ENCODE data around the gene ATG5.

ATG5 gene

DNA sequence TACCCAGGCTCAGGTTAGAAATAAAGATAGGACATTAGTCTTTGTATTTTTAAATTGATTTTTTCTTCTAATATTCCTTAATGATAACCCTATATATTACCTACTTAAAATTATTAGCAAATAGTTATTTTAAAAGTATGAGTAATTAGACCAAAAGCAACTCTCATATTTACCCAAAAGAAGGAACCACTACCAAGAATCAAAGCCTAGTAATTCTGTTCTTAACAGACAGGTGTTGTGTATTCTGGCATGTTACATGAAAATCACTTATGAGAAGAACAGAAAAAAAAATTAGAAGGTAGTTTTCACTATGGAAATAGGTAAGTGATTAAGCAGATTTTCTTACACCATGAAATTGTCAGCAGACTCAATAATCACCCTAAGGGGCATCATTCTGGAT, 105.1 kb downstream of the ATG5 start:
- no peak for DNase-seq (ENCODE audit: low spot score)

DNA sequence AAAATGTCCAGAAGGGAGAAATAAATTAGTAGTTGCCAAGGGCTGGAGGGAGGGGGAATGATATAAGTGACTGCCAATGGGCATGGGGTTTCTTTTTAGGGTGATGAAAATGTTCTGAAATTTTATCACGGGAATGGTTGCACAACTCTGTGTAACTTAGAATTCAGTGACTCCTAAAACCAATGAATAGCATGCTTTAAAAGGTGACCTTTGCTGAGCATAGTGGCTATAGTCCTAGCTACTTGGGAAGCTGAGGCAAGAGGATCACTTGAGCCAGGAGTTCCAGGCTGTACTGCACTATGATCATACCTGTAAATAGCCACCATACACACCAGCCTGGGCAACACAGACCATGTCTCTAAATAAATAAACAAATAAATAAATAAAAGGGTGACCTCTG, 109.0 kb downstream of the ATG5 start:
- DNase-seq (ENCODE audit: low spot score), result no peak

DNA sequence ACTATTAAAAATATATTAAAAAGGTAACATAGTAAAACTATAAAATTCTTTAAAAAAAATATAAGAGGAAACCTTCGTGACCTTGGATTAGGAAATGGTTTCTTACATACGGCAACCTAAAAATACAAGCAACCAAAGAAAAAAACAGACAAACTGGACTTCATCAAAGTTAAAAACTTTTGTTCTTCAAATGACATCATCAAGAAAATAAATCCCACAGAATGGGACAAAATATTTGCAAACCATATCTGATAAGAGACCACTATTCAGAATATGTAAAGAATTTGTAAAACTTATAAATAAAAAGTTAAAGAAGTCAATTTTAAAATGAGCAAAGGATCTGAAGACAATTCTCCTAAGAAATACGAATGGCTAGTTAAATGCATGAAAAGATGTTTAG, 110.0 kb downstream of the ATG5 start:
- no peak for DNase-seq (ENCODE audit: low spot score)

DNA sequence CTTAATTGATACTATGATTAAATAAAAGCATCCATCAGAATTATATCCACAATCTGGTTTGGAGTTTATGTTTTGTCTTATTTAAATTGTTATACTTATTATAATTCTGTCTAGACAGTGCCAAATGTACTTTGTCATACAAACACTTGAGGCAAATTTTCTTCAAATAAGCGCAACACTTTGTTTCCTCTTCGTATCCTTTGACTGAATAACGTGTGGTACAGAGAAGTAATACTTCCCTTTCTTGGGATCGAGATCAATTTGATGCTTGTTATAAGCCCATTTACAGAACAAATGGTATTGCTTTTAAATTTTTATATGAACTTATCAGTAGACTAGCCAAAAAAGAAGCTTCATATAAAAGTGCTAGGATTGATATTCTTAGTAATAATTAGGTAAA, 111.0 kb downstream of the ATG5 start:
- no peak for DNase-seq (ENCODE audit: low spot score)

DNA sequence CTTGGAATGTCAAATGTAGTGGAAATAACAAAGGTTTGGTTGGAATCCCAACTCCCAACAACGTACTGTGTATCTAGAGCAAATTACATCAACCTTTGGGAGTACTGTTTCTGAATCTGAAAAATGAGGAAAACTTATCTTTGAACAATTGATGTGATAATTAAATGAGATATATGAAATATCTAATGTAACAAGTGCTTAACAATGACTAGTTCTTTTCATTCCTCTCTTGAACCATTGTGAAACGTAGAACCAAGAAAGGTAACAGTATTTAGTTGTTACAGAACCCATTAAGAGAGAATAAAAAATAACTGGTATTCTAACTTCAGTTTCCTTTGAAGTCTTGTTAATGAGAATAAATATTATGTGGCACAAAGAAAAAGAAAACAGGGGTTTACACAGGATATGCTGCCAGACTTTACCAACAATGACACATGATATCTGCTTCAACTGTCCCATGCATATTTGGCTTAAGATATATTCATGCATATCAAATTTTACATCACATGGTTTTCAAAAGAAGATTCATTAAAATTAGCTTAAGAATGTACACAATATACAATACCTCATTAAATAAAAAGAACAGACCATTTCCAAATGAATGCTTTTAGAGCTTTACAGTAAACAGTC, 111.8 kb downstream of the ATG5 start:
- DNase-seq (ENCODE audit: low spot score), result no peak

DNA sequence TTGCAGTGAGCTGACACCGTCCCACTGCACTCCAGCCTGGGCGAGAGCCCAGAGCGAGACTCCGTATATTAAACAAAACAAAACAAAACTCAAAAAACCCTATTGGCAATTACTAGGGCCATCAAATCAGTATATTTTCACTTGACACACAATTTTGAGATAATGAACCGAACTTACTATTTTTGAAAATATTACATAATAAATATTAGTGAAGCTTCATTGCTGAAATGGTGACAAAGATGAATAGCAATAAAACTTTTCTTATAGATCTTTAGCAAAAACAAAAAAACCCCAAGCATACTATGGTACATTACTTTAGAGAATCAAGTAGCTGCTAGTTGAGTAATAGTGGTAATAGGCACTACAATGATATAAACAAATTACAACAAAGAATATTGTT, 113.0 kb downstream of the ATG5 start:
- DNase-seq (ENCODE audit: low spot score), result no peak

DNA sequence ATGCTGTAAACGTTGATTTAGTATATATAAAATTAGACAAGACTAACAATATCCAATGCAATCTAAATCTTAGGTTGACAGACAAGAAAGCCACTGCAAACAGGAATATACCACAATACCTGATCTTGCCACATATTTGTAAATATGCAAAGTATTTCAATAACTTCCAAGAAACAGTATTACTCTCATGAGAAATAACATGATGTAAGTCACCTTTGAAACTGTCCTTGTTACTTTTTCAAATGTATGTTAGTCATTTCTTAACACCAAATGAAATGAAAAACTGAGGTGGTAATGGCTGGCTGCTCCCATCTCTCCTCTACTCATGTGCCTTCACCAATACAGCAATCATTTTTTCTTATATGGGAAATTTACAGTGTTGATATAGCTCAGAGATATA, 118.7 kb downstream of the ATG5 start:
- no peak for DNase-seq (ENCODE audit: low spot score)

DNA sequence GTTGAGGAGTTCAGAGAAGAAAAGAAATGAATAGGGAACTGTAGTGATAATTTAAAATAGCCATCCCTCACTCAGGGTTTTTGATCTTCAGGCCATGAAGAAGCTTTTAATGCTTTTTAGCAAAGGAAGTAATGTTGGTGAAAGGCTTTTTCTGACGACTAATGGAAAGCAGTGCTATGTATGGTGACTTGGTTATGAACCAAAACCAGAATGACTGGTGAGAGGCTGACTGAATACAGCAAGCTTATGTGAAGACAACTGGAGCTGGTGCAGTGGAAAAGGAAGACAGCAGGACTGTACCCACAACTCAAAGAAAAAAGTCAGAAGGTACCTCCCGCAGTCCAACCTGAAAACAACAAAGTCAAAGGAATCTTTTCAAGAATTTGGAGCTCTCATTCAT, 120.6 kb downstream of the ATG5 start:
- no peak for DNase-seq (ENCODE audit: low spot score)

DNA sequence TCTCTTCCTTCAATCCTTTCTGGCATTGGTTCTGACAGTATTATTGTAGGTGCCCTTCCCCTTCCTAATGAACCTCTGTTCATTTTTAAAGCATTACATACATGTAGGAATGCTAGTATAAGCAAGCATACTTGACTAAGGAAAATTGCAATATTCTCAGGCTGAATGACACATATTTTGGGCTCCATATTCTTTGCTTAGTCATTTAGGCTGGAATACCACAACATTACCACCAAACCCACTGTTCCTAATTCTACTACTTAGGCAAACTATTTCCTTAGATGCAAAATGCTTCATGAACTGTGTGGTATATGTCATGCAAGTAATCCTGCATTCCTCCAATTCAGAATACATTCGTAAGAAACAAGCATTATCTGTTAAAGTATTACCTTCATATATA, 125.6 kb downstream of the ATG5 start:
- DNase-seq (ENCODE audit: low spot score), result peak; percentile 78

DNA sequence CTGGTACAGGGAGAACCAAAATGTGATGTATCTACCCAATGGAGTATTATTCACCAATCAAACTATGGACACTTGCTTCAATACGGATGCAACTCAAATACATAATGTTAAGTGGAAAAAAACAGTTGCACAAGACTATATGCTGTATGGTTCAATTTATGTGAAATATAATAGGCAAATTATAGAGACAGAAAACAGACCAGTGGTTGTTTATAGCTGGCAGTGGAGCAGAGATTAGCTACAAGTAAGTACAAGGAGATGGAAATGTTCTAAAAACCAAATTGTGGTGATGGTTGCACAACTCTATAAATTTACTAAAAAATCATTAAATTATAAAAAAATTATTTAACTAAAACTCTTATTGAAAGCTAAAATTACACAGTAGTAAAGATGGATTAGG, 126.2 kb downstream of the ATG5 start:
- no peak for DNase-seq (ENCODE audit: low spot score)

DNA sequence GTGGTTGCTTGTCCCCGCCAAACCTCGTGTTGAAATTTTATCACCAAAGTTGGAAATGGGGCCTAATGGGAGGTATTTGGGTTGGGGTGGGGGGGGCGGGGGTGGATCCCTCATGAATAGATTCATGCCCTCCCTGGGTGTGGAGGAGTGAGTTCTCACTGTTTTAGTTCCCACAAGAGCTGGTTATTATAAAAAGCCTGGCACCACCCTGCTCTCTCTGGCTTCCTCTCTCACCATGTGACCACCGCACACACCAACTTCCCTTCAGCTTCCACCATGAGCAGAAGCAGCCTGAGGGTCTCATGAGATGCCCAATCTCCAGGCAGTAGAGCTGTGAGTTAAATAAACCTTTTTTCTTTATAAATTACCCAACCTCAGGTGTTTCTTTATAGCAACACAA, 128.1 kb downstream of the ATG5 start:
- DNase-seq (ENCODE audit: low spot score), result no peak

DNA sequence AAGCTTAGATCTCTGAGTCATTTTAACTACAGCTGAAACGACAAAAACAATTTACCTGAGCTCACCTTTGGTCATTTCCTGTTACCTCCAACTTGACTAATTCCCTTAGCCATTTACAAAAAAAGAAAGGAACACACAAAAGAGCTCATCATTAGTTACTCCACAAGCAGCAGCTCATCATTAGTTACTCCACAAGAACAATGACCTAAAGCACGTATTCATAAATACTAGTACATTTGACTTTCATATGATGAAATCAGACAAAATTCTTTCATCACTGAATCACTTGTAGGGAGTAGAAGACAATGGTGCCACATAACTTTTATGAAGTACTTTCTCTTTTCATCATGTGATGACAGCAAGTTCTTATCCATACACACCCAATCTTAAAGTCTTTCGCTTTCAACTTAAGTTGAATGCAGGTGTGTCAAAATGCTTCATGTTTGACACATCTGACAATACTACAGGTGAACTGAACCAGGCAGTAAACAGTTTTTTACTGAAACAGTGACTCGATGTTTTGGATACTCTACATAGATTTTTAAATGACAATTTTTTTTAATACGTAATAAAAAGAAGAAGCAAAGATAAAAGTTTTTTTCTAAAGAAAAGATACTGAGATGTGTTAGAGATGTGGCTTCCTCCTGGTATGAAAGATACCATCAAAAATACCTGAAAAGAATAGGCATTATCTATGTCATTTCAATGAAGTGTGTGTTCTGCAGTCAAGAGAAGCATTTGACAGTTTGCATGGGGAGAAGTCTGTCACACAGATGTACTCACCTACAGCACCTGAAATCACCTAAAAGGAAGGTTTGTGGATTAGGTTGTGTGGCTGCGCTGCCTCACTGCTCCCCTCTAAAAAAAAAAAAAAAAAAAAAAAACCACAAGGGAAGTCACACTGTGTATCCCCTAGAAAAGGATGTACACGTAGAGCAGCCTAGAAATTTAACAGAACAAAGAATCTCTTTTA, 130.3 kb downstream of the ATG5 start:
- no peak for DNase-seq (ENCODE audit: low spot score)

DNA sequence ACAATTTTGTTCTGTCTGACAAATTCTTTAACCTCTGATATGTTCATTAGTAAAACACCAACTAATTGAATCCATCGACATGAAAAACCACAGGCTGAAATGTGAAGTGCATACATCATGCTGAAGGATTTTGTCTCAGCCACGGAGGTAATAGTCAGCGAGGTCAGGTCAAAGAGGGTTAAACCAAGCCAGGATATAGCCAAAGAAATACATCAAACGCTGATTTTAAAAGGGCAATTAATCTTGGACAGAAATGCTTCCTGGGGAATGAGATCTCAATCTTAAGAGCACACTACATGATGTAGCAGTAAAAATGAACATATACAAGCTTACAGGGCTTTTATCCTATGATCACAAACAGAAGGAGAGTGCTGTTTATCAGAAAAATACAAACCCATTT, 132.7 kb downstream of the ATG5 start:
- peak; percentile 7 for DNase-seq (ENCODE audit: low spot score)

DNA sequence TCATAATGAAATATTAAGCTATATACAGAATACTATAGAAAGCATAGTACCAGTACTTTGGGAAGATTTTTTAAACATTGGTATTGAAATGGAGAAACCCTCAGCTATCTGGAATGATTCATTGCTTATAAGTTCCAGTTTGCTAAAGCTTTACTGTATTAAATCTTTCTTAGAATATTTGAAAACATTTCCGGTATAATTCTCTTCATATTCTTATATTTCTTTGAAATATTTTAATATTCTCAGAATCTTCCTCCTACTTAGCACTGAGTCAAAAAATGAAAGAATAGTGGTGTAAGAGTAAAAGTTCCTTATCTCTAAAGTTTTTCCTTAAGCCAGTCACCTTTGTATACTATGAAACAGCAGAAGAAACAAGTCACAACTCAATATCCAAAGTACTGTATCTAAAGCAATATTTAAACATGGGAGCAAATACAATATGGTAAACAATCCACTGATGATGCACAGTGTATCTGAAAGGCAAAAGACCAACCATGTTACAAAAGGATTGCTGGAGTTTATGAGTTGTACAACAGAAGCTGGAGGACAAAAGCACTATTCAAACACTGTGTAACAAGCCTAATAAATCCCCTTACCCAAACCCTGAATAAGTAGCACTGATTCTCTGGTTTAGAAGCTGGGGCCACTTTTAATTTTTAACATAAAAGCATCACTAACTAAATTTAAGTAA, 137.3 kb downstream of the ATG5 start:
- DNase-seq (ENCODE audit: low spot score), result no peak

DNA sequence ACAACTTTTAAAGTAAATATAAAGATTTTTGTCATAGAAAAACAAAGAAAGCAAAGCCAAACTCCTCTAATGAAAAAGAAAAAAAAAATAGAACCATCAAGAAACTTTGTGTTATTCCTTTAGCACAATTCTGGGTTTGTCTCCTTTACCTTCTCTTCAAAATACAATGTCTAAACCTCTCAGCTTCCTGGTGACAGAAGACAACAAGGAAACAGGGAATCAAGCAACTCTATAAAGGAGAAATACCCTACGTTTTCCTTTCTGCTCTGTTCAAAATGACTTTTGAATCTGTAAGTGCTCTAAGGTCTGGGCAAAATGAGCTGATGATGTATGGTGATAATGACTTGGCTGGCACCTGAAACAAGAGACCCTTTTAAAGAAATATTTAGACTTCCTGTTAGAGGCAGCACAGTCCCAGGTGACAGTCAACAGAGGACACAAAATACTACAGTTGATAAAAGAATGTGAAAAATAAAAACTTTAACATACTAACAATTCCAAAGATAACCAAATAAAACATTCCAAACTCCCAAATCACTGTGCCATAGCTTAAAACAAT, 138.1 kb downstream of the ATG5 start:
- DNase-seq (ENCODE audit: low spot score), result no peak

DNA sequence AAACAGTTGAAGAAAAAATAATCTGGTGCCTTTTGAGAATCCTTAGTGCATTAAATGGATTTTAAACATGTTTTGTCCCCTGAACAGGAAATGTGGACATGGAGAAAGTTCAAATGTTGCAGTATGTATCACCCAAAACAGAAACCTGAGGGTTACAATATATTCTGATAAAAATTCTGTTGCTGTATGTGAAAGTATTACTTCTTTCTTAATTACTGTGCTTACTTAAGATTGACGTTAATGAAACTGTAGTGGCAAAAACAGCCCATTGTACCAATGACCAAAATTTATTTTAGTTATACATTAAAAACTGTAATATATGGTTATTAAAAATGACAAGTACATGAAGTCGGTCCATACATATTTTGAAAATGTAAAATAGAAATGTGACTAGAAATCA, 138.8 kb downstream of the ATG5 start:
- DNase-seq (ENCODE audit: low spot score), result no peak

DNA sequence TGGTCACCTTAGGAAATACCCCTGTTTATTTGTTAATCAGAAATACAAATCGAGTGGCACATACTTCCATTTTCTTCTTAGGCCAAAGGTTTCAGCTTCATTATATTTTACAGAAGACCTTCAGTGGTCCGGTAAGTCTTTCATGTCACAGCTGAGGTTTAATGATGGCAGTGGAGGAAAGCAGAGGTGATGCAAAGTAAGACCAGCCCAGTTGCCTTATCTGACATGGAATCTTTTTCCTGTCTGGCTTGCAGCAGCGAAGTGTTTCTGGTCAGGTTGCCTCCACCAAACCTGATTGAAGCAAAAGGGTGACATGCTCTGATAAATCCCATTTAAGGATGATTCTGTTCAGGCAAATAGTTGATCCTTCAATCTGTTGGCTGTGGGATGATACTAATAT, 139.4 kb downstream of the ATG5 start:
- no peak for DNase-seq (ENCODE audit: low spot score)

DNA sequence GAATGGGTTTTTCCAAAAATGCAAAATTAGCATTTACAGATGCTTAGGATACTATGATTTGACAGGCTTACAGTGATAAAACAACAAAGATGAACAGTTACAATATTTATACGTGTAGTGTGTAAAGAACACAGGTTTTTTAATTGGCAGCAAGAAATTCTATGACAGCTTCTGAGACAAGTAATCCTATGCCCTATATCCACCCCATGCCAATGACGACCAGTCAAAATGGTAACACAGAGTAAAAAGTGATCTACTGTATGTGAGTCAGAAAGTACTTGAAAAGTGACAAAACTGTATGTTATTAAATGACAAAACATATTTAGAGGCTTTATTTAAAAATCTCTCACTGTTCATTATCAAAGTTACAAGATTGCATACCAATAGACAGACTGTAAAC, 139.9 kb downstream of the ATG5 start:
- no peak for DNase-seq (ENCODE audit: low spot score)

DNA sequence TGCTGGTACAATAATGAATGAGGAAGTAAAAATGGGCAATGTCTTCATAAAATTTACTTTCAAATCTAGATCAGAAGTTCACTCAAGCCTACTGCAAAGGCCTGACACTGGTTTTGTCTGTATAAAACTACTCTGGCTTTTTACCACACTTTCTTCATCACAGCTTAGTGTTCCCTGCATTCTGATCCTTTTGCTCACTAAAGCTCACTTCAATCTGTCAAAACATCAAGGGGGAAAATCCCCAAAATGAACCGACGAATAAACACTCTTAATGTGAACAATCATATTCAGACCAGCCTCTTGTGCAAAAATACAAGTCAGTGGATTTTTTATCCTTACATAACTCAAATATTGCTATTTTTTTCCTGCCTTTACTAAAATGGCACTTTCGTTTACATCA, 140.9 kb downstream of the ATG5 start:
- DNase-seq (ENCODE audit: low spot score), result no peak

DNA sequence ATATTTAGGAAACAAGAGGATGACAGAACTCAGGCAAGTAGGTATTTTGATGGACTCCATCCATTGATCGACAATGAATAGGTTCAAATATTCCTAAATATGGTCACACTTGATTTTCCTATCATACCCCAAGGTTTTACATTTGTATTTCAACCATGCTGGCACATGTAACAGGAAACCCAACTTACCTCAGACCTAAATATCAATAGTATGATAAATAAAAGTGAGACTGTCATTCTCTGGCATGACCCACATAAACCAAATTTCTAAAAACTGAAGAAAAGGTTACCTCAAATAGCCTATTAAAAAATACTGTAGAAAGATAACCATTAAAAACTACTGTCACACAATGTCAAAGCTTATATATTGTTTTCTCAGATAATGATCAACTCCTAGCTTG, 142.1 kb downstream of the ATG5 start:
- DNase-seq (ENCODE audit: low spot score), result no peak

DNA sequence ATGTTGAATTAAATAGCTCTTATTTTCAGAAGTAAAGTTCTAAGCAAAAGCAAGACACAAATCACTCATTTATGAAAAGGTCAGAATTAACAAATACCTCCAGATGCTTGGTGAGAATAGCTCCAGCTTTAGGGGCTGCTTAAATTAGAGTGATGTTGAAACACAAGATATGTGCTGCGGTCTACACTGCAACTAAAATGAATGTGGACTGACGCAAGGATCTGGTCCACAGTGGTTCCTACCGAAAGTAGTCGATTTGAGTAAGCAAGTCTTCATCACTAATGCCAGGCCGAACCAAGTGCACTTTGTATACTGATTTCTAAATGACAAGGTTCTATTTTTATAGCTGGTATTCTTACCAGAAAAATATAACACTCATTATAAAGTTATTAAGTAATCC, 143.1 kb downstream of the ATG5 start:
- DNase-seq (ENCODE audit: low spot score), result no peak

DNA sequence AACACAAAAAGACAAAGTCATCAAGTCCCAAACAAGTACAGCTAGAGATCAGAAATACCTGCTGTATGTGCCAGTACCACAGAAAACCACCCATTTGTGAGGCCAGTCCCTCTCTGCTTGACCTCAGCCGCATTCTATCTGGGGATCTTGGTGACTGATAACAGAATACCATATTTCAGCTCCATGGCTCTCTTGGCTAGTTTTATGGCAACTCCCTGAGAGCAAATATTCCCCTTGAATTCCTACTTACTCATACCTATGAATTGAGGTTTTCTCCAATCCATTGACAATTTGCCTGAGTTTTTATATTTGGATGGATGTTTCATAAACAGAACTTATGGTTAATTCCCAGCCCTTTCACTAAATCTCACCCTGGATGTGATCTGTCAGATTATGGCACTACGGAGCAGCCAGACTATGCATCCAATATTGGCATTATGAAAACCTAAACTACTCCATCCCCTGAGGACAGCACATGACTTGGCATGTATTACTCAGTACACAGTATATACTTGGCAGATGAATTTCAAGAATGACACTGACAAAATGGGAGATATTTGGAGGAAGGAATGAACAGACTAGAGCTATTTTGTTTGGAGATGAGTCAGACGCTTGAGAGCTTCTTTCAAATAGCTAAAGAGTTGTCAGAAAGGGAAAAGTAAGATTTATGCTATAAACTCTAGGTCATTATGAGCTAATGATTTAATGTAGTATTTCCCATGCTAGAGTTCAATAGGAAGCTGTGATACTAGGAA, 143.7 kb downstream of the ATG5 start:
- DNase-seq (ENCODE audit: low spot score), result peak; percentile 74

Data from AG08395 (cell line).